ENCODE results near the gene CLDN16.

GRCh38 chr3:190369668-190370295 is 18.2 kb upstream of the CLDN16 start:
- TF ChIP-seq CEBPB (IDR thresholded peaks at IDR 0.05) (no peak), REST (IDR thresholded peaks at IDR 0.05) (no peak), CTCF (IDR thresholded peaks at IDR 0.05) (no peak), USF2 (IDR thresholded peaks at IDR 0.05) (no peak), RFX5 (IDR thresholded peaks at IDR 0.05) (no peak), JUN (IDR thresholded peaks at IDR 0.05) (no peak), RARB (CRISPR knock-in tag; IDR thresholded peaks at IDR 0.05) (no peak), EHMT2 (IDR thresholded peaks at IDR 0.05; ENCODE audit: low read depth) (no peak), RAD21 (conservative IDR thresholded peaks at IDR 0.05 in 1 of 2, IDR thresholded peaks at IDR 0.05 in 1 of 2) (no peak), EP300 (IDR thresholded peaks at IDR 0.05) (no peak), POLR2A (IDR thresholded peaks at IDR 0.05; ENCODE audit: low read length) (no peak), CHD4 (IDR thresholded peaks at IDR 0.05; ENCODE audit: borderline replicate concordance) (no peak), MAX (IDR thresholded peaks at IDR 0.05) (no peak), KDM5A (IDR thresholded peaks at IDR 0.05) (no peak)
